ENCODE data around the gene C22orf39. TPM values are rescaled to one million over a fixed set of nuclear protein-coding genes. Genes with fewer than 3 reads are reported as not detected.
A peak's percentile ranks its signal among the peaks of the same experiment; 100 is the strongest.

C22orf39 gene
- total and polyA plus RNA-seq, 4 donors: 11.3 to 22.4 (median 13.5) TPM

- Histone ChIP-seq H3K4me3 (ENCODE audit: low read depth in 1 of 3, low read length in 3 of 3) (no peak overlapping the region), H3K27me3 (ENCODE audit: control insufficient read depth in 4 of 4, insufficient read depth in 4 of 4, low read length in 3 of 4) (no peaks in the 10 kb centered on the region), H3K9ac (ENCODE audit: low read depth in 1 of 2, low read length in 2 of 2) (no peak overlapping the region), H3K4me1 (ENCODE audit: control insufficient read depth in 4 of 4, insufficient read depth in 4 of 4, low read length in 3 of 4) (no peaks in the 10 kb centered on the region), H3K27ac (ENCODE audit: low read depth in 1 of 2, low read length in 2 of 2) (no peak overlapping the region), H3K36me3 (ENCODE audit: control insufficient read depth in 4 of 4, insufficient read depth in 3 of 4, low read depth in 1 of 4, low read length in 3 of 4) (peaks cover 6 to 37% (median 24%) of the 10 kb centered on the region in 4 donors), H3K9me3 (ENCODE audit: control insufficient read depth in 4 of 4, low read length in 3 of 4) (no peaks in the 10 kb centered on the region)
- 95% methylated on average over 6 of the region's 6 CpGs for WGBS
- no peak for TF ChIP-seq YY1 (IDR thresholded peaks at IDR 0.05)
- no peak for TF ChIP-seq CTCF (IDR thresholded peaks at IDR 0.05; ENCODE audit: low read depth, low read length, missing input control)
- no peak for TF ChIP-seq NR2F2 (IDR thresholded peaks at IDR 0.05)
- no peak for DNase-seq (ENCODE audit: low spot score)
Measured at GRCh38 chr22:19410941-19411689, 36.4 kb downstream of the C22orf39 start.

GRCh38 chr22:19407649-19408606, 39.6 kb downstream of the C22orf39 start:
- no peak for TF ChIP-seq FOXA1 (IDR thresholded peaks at IDR 0.05)
- no peak for TF ChIP-seq GABPA (IDR thresholded peaks at IDR 0.05 in 1 of 2, conservative IDR thresholded peaks at IDR 0.05 in 1 of 2)
- no peak for TF ChIP-seq YY1 (IDR thresholded peaks at IDR 0.05)
- no peak overlapping the region for H3K27ac ChIP-seq (ENCODE audit: low read depth in 1 of 2, low read length in 2 of 2)
- H3K4me1 ChIP-seq (ENCODE audit: control insufficient read depth in 4 of 4, insufficient read depth in 4 of 4, low read length in 3 of 4): peaks cover 0 to 10% (median 6%) of the 10 kb centered on the region in 4 donors
- no peaks in the 10 kb centered on the region for H3K27me3 ChIP-seq (ENCODE audit: control insufficient read depth in 4 of 4, insufficient read depth in 4 of 4, low read length in 3 of 4)
- no peak overlapping the region for H3K9ac ChIP-seq (ENCODE audit: low read depth in 1 of 2, low read length in 2 of 2)
- 81% methylated on average over 16 of the region's 16 CpGs for WGBS
- DNase-seq (ENCODE audit: low spot score): peak; percentile 71
- peaks cover 11 to 52% (median 32%) of the 10 kb centered on the region in 4 donors for H3K36me3 ChIP-seq (ENCODE audit: control insufficient read depth in 4 of 4, insufficient read depth in 3 of 4, low read depth in 1 of 4, low read length in 3 of 4)
- no peaks in the 10 kb centered on the region for H3K9me3 ChIP-seq (ENCODE audit: control insufficient read depth in 4 of 4, low read length in 3 of 4)
- H3K4me3 ChIP-seq (ENCODE audit: low read depth in 1 of 3, low read length in 3 of 3): no peak overlapping the region

GRCh38 chr22:19406846-19407245, 40.7 kb downstream of the C22orf39 start:
- no peak for TF ChIP-seq ZBTB33 (IDR thresholded peaks at IDR 0.05)
- no peak for TF ChIP-seq MAX (IDR thresholded peaks at IDR 0.05)
- no peak for TF ChIP-seq REST (IDR thresholded peaks at IDR 0.05)
- TF ChIP-seq SP1 (IDR thresholded peaks at IDR 0.05): no peak
- no peak for TF ChIP-seq NR2F2 (IDR thresholded peaks at IDR 0.05)
- no peak for TF ChIP-seq HNF4G (IDR thresholded peaks at IDR 0.05)
- TF ChIP-seq RAD21 (IDR thresholded peaks at IDR 0.05): no peak
- TF ChIP-seq FOXA1 (IDR thresholded peaks at IDR 0.05): no peak
- TF ChIP-seq GABPA (IDR thresholded peaks at IDR 0.05 in 1 of 2, conservative IDR thresholded peaks at IDR 0.05 in 1 of 2): no peak
- no peak for TF ChIP-seq HNF4A (conservative IDR thresholded peaks at IDR 0.05)
- TF ChIP-seq ATF3 (IDR thresholded peaks at IDR 0.05): no peak
- no peak for TF ChIP-seq TAF1 (conservative IDR thresholded peaks at IDR 0.05)
- H3K27me3 ChIP-seq (ENCODE audit: control insufficient read depth in 4 of 4, insufficient read depth in 4 of 4, low read length in 3 of 4): no peaks in the 10 kb centered on the region
- no peak for DNase-seq (ENCODE audit: low spot score)
- H3K9me3 ChIP-seq (ENCODE audit: control insufficient read depth in 4 of 4, low read length in 3 of 4): no peaks in the 10 kb centered on the region
- no peak overlapping the region for H3K27ac ChIP-seq (ENCODE audit: low read depth in 1 of 2, low read length in 2 of 2)
- no peak overlapping the region for H3K4me3 ChIP-seq (ENCODE audit: low read depth in 1 of 3, low read length in 3 of 3)
- H3K36me3 ChIP-seq (ENCODE audit: control insufficient read depth in 4 of 4, insufficient read depth in 3 of 4, low read depth in 1 of 4, low read length in 3 of 4): peaks cover 11 to 52% (median 33%) of the 10 kb centered on the region in 4 donors
- 96% methylated on average over 4 of the region's 4 CpGs for WGBS
- no peak overlapping the region for H3K9ac ChIP-seq (ENCODE audit: low read depth in 1 of 2, low read length in 2 of 2)
- H3K4me1 ChIP-seq (ENCODE audit: control insufficient read depth in 4 of 4, insufficient read depth in 4 of 4, low read length in 3 of 4): peaks cover 0 to 10% (median 6%) of the 10 kb centered on the region in 4 donors

All from liver (tissue), 9 donors.